Femur (tissue), 1 donor: ENCODE results near the gene RASGEF1B.
A peak's percentile ranks its signal among the peaks of the same experiment; 100 is the strongest.

Source experiments
- DNase-seq: peaks from one replicate; pipeline ENCODE4 v3.0.0-alpha.2; 2017

RASGEF1B gene

GRCh38 chr4:81471588-81472280, at the start of gene RASGEF1B:
Gene RASGEF1B (minus strand): TSS chr4:81471907. CDS start chr4:81459508, 12,399 bp downstream.
- DNase-seq, result peak; percentile 92

DNA sequence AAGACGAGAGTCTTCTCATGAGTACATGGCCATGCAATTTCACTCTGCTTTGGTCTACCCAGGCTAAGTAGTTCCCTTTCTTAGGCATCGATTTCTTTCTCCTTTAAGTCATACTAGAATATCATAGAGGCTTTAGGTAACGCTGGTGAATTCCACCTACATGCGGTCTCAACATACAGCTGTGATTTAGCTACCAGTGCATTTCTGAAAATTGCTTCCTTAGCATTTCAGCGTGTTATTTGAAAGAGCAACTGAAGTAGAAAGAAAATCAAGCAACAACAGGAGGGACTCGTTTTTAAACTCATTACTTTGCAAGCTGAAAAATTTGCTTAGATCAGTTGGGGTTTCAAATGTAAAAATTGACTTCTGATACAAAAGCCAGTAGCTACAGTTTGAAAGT, 48.1 kb upstream of the RASGEF1B start:
- no peak for DNase-seq

DNA sequence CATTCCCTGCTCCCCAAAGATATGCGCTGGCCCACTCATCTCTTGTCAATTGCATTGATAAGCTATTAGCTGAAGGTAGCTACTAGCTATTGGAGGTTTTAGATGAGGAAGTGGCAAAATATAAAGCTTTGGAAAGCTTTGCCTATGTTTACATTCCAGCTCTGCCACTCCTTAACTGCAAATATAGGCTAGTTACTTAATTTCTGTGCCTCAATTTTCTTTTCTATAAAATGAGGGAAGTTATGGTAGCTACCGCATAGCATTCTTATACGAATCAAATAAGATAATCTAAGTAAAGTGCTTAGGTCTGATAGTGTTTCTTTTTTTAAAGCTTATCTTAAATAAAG, 47.7 kb upstream of the RASGEF1B start:
- DNase-seq, result no peak

DNA sequence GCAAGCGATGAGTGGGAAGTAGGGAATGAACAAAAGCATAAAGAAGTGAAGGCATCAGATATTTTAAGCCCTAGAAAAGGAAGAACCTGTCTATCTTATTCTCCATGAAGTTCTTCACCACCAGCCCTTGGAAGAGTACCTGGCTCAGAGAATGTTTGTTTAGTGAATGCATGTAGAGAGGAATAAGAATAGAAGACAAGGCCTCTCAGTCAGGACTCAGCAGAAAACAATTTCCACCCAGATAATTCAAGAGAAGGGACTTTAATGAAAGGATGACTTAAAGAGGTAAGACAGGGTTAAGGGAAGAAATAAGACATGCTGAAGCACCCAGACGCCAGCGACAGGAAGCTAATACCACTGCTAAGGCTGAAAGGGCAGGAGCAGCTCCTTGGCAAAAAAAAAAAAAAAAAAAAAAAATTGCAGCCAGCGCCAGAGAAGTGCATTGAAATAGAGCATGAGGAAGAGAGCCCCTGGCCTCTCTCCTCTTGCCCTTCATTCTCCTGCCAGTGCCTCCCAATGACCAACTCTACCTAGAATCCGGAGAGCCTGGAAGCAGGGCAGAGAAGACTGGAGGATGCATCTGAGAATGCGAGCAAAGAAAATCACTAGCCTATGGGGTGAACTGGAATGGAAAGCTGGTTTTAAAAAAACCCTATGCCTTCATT, 47.2 kb upstream of the RASGEF1B start:
- no peak for DNase-seq

GRCh38 chr4:81516241-81516640, 44.5 kb upstream of the RASGEF1B start:
- no peak for DNase-seq

DNA sequence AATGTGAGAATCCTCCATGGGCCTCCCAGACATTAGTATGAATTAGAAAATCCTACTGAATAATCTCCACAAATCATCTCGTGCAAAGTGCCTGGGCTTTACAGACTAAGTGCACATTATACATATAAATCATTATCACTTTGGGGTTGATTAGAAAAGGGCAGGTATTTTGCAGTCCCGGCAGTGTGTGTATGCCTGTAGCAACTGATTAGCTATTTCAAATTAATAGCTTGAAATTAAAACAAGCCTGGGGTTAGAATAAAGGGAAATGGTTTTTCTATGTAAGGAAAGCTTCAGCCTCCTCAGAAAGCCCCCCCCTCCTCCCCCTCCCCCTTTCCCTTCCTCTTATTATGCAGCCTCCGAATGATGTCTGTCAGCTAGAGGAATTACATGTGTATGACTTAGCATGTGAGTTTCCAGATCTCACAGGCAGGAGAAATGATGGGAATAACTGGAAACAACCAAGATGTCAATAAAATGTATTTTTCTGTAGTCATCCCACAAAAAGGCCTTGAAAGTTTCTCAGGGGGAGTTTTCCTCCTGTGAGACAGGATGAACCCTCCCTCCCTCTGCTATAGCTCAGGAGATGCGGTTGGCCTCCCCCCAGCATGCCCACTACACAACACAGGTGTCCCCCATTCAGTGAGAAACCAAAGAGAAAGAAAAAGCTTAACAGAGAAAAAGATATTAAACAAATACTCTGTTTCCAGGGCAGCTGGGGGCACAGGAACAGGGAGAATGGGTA, 41.2 kb upstream of the RASGEF1B start:
- no peak for DNase-seq

- DNase-seq, result no peak
Observed at GRCh38 chr4:81512001-81512756, 40.5 kb upstream of the RASGEF1B start.

GRCh38 chr4:81510643-81511178, 39.0 kb upstream of the RASGEF1B start:
- DNase-seq, result no peak

DNA sequence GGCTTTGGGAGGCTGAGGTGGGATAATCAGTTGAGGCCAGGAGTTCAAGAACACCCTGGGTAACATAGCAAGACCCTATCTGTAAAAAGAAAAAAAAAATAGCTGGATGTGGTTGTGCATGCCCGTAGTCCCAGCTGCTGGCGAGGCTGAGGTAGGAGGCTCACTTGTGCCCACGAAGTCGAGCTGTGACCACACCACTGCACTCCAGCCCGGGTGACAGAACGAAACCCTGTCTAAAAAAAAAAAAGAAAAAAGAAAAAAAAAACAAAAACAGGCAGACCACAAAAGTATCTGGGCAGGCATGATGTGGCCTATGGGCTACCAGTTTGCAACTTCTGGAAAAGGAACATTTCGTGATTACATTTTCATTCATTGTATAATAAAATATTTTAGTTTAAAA, 38.1 kb upstream of the RASGEF1B start:
- no peak for DNase-seq

GRCh38 chr4:81509191-81509590, 37.5 kb upstream of the RASGEF1B start:
- DNase-seq, result no peak

GRCh38 chr4:81508411-81509185, 36.9 kb upstream of the RASGEF1B start:
- DNase-seq, result no peak

GRCh38 chr4:81507530-81507929, 35.8 kb upstream of the RASGEF1B start:
- no peak for DNase-seq

DNA sequence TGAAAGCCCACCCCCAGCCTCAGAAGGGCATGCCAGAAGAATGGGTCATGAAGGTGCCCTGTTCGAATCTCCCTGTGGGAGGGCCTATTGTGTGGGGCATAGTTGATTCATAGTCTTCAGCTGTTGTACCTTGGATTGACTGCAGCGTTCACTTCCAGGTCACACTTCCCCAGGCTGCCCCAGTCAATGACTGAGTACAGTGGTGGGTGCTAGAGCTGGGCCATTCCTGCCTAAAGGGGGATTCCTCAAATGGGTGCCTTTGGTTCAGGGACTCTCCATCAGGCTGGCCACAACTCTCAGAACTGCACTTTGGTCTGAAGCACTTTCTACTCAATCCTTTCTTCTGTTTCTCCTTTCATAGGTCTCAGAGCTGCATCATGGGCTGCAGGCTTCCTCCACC, 35.0 kb upstream of the RASGEF1B start:
- DNase-seq, result no peak

DNA sequence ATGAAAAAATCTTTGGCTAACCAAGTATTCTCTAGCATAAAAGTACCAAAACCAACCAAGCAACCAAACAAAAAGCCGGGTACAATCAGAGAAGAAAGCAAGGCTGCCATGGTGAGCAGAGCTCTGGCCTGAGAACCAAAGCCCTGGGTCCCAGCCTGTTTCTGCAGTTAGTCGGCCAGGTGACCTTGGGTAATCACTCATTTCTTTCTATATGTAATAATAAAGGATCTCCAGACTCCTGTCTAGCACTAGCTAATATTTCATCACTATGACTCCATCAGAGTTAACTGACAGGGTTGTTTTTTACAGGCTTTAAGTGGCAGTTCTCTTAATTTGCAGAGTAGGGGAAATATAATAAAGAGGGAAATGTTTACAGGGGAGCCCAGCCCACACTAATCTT, 34.0 kb upstream of the RASGEF1B start:
- no peak for DNase-seq

- peak; percentile 65 for DNase-seq
Observed at GRCh38 chr4:81505004-81505598, 33.4 kb upstream of the RASGEF1B start.

DNA sequence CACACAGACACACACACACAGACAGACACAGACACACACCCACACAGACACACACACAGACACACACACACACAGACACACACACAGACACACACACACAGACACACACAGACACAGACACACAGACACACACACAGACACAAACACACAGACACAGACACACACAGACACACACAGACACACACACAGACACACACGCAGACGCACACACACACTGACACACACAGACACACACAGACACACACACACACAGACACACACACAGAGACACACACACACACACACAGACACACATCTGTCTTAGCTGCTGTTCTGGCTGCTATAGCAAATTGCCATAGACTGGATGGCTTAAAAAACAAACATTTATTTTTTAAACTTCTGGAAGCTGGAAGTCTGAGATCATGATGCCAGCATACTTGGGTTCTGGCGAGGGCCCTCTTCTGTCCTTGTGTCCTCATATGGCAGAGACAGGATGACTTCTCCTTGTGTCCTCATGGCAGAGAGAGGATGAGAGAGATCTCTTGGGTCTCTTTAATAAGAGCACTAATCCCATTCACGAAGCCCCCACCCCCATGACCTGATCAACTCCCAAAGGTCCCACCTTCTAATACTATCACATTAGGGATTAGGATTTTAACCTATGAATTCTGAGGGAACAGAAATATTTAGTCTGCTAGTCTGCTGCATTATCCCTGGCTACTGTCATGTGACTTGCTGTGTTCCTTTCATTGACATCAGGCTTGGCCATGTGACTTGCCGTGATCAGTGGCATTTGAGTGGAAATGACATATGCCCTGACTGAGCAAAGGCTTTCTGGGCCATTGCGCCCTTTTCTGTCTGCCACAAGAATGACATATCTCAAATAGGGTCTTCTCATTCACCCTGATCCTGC, 32.7 kb upstream of the RASGEF1B start:
- DNase-seq, result no peak

- no peak for DNase-seq
Observed at GRCh38 chr4:81503586-81503985, 31.9 kb upstream of the RASGEF1B start.

DNA sequence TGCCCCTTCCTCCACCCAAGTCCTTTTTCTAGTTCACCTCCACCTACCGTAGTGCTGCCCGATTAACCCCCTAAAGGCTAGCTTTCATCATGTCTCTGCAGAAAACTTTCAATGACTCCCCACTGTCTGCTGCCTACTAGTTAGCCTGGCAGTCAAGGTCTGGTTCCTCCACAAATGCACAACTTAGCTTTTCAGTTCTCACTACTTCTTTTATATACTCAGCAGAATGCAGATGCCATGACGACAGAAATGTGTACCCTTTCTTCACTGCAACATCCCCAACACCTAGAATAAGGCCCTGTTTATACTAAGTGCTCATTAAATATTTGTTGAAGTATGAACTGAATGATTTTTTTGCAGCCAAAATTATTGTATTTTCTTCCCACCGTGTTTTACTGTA, 30.9 kb upstream of the RASGEF1B start:
- no peak for DNase-seq

DNA sequence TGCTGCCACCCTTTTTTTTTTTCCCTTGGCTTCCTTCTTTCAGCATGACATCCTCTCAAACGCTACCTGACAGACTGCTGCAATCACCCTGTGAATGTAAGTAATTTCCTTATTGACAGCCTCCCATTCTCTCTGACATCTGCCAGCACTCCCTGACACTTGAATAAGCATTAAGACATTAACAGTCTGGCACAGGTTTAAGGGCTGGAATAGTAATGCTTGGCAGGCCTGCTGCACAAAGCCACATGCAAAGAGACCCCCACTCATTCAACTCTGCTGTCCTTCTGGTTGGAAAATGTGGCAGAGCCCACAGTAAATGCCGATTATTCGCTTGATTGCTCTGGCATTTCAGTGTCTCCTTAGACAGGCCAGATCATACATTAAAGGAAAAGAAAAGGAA, 28.1 kb upstream of the RASGEF1B start:
- no peak for DNase-seq

DNA sequence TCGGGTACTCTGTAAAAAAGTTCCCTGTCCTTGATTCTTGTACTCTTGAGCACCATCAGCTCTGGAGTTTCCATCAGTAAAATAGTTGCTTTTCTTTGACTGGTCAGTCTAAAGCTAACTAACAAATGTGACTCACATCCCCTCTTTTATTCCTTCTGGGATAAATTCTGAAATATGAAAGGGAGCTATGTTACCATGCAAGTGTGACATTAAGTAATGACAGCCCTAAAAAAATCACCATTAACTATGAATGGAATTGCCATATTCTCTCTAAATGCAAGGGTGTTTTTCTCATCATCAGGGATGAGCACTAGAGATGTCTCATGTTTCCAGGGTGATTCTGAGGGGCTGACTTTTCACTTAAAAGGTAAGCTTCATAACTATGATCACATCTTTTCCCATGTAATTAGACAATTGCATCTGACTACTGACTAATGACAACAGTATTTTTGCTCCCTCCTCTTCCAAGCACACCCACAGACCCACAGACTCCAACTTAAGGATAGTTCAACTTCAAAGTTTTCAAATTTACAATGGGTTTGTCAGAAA, 26.9 kb upstream of the RASGEF1B start:
- no peak for DNase-seq
